Right forelimb (tissue), 1 donor: ENCODE measurements around the gene CLDN6.

ENCODE experiments used
- DNase-seq: peaks from one replicate; pipeline ENCODE4 v3.0.0-alpha.2; 2018

The CLDN6 gene

DNA sequence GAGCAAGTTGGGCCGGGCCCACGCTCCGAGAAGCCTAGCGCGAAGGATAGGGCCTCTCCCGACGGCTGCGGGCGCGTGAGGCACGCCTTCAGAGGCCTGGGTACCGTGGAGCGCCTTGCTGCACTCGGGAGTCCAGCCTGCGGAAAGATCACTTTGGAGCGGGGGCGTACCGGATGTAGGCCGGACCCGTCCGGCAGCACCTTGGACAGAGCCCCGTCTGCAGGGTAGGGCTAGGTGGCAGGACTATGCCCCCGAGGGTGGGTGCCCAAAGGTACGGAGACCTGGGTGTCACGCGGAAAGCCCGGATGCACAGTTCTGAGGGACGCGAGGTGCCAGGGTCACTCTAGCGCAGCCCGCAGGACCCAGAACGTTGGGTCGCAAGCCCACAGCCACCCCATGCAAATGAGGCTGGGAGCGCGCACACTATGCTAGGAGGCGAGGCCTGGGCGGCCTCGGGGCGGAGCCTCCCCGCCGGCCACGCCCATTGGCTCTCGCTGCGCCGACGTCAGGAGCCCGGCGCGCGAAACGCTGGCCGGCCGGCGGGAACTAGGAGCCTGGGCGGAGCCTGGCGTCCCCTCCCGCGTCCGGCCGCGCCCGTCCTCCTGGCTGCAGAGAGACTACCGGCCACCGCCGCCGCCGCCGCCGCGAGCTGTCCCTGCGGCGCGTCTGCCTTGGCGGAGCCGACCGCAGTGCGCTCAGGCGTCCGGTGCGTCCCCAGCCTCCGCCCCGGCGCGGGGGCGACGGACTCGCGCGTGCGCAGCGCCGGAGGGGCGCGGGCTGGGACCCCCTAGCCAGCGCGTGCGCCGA, 49.0 kb downstream of the CLDN6 start, which contains the start of gene PAQR4:
TSS of gene PAQR4 (plus strand) at position 611 of the 807 bp plus-strand sequence. CDS start 327 bp downstream, outside the sequence.
- DNase-seq: peak; percentile 90

DNA sequence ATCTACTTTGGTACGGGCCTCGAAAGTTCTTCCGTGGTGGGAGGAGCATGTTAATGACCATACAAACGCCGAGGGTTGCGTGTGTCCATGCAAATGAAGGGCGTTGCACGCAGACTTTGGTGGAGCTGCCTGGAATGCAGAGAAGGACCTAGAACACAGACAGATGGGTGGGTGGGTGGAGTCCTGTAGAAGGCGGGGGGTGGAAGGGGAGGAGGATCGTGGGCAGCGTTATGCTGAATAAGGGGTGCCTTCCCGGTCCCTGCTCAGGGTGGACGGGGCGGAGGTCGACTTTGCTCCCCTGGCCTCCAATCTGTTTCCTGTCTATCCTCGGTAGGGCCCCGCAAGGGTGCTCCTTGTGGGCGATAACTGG, 49.6 kb downstream of the CLDN6 start:
- DNase-seq: no peak

DNA sequence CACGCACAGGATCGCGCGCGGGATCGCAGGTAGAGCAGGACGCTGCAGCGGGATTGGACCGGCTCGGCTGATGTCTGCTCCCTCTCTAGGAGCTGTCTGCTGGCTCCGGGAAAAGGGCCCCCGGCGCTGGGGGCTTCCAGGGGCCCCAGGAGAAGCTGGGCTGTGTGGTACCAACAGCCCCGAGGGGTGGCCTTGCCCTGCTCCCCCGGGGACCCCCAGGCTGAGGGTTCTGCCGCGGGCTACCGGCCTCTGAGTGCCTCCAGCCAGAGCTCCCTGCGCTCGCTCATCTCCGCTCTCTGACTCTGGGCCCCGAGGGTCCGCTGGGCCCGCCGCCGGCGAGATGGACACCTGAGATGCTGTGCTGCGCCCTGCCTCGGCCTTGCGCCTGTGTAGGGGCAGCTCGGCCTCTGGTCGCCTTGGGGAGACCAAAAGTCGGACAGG, 50.2 kb downstream of the CLDN6 start:
- no peak for DNase-seq

DNA sequence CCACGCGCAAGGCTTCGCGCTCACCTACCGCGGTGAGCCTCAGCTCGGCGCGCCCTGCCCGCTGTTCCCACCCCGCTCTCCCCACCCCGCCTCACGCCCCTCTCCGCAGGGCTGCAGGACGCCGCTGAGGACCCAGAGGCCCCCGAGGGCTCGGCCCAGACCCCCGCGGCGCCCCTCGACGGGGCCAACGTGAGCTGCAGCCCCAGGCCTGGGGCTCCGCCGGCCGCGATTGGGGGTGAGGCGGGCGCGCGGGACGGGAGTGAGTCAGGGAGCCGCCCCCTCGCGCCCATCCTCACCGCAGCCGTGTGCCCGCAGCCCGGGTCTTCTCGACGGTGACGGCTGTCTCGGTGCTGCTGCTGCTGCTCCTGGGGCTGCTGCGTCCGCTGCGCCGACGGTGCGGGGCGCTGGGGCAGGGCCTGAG, 50.8 kb downstream of the CLDN6 start:
- DNase-seq: peak; percentile 37

DNA sequence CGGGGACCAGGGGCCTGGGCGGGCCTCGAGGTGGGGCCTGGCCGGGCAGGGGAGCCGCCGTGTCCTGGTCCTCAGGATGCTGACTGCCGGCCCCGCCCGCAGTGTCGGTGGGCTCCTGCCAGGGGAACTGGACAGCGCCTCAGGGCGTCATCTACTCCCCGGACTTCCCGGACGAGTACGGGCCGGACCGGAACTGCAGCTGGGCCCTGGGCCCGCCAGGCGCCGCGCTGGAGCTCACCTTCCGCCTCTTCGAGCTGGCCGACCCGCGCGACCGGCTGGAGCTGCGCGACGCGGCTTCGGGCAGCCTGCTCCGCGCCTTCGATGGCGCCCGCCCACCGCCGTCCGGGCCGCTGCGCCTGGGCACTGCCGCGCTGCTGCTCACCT, 51.2 kb downstream of the CLDN6 start:
- peak; percentile 43 for DNase-seq

DNA sequence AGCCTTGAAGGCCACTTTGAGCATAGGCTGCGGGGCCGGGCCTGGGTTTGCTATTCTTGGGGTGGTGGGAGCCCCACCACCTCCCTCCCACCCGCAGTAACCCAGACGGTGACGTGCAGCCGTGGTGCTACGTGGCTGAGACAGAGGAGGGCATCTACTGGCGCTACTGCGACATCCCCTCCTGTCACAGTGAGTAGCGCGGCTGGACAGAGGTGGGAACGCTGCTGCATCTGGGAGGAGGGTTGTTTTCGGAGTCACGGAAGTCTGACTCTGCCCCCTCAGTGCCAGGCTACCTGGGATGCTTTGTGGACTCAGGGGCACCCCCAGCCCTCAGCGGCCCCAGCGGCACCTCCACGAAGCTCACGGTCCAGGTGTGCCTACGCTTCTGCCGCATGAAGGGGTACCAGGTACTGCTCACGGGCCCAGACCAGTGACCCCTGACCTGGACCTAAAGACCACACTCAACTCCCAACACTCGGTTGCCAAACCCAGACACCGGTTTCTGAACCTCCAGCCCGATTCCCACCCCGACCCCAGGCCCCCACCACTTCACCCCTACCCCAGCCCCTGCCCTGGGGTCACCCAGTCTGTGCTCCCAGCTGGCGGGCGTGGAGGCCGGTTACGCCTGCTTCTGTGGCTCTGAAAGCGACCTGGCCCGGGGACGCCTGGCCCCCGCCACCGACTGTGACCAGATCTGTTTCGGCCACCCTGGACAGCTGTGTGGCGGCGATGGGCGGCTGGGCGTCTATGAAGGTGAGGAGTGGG, 51.8 kb downstream of the CLDN6 start:
- peak; percentile 41 for DNase-seq
